NCI-H146 treated with DMSO at 0.1 percent for 48 hours (cell line): Measurements from ENCODE around the gene PAX3.

Experiments
- DNase-seq: peaks from one replicate; lab custom pipeline; 2025; ENCODE audit not compliant: unreplicated experiment; lab: John Stamatoyannopoulos, UW

The PAX3 gene

DNA sequence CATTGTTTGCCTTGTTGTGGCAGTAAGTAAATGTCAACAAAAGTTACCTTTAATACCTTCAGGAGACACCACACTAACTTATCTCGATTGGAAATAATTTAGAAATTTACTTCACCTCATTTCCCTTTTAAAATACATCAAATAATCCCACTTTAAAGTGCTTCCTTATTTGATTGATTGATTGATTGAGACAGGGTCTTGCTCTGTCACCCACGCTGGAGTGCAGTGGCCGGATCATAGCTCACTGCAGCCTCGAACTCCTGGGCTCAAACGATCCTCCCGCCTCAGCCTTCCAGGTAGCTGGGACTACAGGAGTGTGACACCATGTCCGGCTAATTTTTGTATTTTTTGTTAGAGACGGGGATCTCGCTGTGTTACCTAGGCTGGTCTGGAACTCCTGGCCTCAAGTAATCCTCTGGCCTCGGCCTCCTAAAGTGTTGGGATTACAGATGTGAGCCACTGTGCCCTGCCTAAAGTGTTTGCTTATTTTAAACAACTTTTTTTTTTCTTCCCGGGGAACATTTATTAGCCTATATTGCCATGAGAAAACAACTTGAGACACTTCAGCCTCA, 12.0 kb upstream of the PAX3 start:
- DNase-seq: no peak

DNA sequence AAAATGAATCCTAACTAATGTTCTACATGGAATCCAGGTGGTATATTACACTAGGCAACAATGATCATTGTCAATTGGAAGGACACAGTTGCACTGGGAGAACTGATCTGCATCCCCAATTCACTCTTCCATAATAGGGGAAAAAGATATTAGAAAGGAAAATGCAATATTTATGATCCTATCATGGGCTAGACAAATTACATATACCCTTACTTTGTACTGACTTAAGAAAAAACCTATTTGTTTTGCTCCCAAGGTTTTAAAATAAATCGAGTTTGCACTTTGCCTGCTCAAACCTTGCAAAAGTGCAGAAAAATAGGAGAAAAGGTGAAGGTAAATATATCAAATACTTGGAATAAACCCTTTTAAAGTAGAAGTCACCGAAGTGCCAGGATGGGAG, 11.0 kb upstream of the PAX3 start:
- no peak for DNase-seq

DNA sequence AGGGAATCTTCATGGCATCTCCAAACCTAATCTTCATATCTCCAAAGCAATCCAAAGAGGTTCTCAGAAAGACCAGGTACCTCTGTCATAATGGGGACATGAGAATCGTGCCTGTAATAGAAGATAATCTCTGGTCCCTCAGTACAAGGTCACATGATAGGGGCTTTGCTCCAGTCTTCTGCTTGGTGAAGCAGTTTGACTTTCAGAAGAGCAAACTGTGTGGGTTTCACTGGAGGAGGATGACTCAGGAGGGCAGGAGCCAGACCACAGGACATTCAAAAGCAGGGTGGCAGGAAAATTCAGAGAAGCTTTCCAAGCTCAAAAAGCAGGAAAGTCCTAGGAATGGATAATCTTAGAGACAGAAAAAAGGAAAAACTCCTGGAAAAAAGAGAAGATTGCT, 10.6 kb upstream of the PAX3 start:
- no peak for DNase-seq

DNA sequence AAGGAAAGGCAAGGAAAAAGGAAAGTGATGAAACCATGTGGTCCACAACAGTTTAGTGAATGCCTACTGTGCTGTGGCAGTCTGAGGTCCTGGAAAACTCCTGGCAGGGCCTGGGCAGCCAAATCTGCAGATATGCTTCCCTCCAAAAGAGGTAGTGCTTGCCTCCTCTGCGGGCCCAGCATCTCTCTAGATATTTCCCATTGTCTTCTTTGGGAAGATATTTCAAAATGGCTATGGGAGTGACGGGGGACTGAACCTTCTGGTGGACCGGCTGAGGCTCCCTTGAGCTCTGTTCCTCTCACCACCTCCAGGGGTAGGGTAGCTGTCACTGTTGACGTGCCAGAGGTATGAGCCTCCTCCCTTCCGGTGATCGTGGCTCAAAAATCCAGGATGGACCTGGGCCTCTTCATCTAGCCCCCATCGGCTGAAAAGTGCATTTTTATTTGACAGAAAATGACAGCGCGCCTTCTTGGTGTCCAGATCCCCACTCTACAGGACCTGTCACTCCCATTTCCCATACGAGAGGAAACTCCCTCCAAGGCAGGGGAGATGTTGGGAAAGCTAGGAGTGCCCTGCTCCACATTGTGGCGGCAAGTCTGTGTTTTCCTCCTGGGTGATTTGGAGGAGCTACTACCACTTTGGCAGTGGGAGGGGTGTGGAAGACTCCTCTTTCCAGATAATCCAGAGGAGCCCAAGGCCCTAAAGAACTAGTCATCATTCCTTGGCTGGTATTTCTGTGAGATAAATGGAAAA, 9.4 kb upstream of the PAX3 start:
- DNase-seq: no peak

DNA sequence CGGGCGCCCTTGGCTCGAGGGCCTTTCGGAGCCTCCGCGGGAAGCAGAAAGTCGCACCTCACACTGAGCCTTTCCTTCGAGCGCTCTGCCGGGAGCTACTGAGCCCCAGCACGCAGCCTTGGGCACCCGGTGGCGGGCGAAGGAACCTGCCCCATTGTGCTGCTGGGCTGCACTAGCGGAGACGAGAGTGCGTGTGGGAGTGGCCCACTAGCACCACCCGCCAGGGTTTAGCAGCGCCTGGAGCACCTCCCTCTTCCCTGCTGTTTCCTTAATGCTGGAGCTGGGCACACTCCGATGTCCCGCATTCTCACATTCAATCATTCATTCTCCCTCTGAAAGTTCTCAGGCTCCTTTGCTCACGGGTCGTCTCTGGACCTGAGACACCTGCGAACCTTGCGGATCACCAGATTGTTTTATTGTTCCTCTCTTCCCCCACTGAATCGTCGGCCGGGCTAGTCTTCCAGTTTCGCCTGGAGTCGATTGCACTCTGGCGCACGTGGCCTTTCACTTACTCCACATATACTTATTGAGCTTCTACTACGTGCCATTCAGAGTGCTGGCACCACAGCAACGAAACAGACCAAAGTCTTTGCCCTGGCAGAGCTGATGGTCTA, 8.5 kb upstream of the PAX3 start:
- DNase-seq: no peak

DNA sequence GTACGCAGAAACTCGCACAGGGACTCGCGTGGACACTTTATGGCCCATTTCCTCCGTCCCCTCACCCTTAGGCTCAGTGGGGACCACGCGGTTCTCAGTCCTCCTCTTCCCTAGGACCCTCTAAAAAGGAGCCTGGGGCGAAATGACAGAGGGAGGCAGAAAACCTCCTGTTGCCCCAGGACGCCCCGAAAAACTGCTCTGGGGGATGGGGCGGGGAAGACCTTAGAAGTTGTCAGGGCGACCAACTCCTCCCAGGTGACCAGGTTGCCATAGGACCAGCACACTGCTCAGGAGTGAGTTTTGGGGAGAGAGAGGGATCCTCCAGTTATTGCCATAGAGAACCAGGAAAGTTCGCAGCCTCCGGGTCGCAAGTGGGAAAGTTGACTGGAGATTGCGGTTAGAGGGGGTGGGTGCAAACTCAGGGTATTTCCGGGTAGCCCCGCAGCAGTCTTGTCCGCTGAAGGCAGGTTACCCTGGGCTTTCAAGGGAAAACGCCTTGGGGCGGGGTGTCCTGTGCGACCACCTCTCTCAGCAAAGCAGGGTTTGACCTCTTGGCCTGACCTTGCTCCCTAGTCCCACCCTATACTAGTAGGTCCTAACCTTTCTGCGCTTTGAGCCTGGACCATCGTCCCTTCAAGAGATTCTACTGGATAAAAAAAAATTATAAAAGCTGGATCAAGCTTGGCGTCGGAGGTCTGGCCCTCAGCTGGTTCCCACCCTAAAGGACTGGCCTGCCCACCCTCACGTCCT, 7.8 kb upstream of the PAX3 start:
- DNase-seq: no peak

DNA sequence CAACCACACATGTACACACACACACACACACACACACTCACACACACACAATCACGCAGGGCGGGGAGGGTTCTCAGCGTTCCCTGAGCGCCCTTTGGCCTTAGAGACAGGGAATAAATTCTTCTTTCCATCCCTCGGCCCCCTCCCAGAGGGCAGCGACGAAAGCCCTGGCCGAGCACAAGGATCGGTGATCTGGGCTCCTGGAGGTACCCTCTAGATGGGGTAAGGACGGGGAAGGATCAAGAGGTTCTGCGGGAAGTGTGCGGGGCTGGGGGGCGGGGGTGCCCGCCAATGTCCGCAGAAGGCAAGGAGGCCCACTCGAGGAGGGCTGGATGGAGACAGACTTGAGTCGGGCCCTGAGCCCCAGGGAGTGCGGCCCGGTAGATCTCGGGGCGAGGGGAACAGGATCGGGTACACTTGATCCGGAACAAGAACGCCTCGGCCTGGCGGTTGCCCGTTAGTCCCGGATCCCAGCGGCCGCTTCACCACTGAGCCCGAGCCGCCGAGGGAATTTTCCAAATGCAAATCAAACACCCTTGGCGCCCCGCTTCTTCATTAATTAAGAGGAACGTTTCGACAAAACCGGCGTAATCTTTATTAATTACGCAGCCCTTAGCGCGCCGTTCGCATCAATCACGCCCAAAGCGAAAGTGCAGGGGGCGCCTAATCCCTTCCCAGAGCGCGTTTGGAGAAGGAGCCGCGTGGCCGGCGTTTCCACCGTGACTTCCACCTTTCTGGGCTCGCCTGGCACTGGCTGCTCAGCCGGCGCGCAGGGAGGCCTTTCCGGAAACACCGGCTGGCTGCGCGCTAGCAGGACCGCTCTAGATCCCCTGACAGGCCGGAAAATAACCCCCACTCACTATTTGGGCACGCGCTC, 7.0 kb upstream of the PAX3 start:
- no peak for DNase-seq

DNA sequence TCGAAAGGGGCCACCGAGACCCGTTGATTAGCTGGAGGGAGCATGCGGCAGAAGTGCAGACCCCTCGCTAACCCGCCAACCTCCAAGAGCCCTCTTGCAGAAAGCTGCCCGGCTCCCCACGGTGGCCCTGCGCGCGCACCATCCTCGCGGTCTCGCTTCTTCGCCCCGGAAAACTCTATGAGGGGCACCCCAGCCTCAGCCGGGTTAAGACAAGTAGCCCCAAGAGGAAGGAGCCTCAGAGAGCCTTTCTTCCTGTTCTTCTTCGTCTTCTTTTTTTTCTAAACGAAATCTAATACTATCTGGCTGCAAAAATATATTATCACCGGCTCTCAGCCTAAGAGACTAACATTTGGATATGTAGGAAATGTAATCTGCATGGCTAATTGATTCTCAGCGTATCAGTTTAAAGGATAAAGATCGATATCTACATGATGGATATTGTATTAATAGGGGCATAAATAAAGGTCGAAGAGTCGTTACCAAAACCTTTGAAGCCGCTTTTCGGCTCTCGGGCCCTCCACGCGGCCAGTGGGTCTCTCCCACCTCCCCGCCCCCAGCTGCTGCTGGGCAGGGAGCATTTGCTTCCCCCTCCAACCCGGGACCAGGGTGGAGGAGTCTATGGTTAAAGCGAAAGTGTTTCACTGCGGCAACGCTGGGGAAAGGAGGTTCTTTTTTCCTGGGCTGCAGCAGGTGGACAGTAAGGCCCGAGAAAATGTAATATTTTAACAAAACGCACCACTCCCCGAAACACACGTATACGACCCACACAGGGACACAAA, 6.1 kb upstream of the PAX3 start:
- DNase-seq: no peak

DNA sequence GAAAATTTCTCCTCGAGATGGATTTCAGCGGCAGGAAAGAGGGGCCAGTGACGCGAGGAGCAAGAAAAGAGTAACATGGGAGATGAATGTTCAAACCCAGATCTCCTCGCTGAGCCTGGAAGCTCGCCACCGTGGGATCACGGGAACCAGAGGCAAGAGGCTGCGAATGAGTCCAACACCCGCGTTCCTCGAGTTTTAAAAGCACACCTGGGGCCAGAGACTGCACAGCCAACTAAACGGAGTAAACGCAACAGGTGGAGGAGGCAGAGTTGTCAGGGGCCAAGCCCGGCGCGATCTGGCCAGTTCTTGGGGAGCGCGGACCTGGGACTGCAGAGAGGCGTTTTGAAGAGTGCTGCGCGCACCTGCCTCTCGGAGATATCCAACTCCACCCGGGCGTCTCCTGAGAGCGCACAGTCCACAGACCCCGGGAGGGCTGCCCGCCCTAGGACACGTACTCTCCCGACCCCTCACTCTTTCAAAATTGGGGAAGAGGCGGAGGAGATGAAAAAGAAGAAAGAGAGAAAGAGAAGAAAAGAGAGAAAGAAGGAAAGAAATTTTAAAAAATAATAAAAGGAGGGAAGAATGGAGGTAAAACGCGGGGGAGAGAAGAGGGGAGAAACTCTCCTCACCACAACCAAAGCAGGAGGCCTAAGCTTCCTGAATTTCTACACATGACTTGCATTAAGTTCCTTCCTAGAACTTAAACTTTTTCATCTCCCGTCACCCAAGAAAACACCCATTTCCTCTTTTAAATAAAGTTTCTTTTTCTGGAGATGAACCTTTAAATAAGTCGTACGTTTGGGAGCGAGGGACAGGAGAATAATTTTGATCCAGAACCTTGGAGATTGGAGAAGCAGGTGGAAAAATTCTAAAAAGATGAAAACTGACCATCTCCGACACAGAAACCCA, 5.3 kb upstream of the PAX3 start:
- no peak for DNase-seq

DNA sequence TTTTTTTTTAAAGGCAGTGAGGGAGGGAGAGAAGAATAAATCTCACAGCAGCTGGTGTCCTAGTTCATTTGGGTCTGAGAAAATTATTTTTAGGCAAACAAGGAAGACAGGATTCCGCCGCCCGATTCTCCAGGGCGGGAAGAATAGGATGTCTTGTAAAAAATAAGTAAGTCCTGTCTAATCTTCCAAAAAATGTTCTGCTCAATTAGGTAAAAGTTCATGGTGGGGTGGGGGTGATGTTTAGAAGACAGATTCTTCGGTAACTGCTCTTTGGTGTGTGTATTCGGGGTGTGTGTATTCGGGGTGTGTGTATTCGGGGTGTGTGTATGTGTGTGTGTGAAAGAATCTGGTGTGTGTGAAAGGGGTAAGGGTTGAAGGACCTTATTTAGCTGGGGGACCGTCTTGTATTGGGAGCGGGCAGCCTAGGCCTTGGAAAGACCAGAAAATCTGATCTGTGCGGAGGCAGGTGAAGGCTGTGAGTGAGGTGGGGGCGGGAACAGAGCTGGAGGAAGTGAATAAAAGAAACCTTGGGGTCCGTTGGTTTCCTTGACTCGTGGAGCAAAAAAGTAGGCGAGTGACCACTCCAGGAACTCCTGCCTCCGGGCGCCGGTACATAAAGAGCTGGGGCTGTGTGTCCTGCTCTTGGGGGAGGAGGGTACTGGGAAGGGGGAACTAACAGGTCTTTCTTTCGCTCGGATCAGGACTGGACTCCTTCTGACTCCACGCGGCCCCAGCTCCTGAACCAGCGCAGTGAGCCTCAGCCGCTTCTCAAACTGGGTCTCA, 4.4 kb upstream of the PAX3 start:
- no peak for DNase-seq

DNA sequence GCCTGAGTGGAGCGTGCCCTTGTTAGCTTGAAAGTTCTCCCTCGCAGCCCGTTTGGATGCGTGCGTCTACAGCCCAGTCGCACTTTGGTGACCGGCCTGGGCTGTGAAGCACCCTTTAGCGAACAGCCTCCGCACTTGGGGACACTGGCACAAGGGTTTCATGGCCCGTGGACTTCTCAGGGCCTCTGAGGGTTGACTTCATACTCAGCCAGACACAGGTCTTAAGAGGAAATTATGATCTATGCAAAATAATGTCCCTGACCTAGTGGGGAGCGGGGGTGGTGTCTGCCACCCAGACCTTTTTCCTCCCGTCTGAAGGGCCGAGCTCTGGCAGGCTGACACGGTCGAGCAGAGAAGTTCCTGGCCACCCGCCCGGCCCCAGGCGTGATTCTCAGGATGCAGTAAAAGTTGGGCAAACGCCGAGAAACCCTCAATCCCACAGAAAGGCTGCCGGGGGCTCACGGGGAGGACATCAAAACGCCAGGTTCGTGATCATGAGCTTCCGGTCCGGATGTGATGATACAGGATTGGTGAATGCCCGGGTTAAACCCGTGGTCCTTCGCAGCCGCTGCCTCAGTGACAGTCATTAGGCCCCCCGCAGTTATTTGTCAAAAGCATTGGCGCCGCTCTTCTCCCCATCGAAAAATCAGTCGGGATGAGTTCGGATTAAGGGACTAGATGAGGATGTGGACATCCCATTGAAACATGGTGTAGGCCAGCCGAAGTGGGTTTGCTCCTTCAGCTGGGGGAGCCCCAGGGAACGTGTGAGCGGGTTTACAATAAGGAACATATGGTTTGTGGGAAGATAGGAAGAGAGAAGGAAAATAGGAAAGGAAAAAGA, 3.6 kb upstream of the PAX3 start:
- no peak for DNase-seq

DNA sequence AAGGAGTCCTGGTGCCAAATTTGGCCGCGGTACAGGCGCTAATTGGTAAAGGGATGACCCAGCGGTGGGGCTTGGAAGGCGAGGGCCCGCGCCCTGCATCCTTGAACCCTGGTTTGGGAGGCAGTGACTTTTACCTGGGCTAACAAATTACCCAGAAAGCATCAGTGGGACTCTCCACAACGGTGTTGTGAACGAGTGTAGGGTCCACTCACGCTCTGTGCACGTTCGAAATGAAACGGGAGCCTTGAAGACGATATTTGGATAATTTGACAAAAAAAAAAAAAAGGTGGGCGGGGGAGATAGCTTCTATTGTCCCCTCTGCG, 3.0 kb upstream of the PAX3 start:
- no peak for DNase-seq

DNA sequence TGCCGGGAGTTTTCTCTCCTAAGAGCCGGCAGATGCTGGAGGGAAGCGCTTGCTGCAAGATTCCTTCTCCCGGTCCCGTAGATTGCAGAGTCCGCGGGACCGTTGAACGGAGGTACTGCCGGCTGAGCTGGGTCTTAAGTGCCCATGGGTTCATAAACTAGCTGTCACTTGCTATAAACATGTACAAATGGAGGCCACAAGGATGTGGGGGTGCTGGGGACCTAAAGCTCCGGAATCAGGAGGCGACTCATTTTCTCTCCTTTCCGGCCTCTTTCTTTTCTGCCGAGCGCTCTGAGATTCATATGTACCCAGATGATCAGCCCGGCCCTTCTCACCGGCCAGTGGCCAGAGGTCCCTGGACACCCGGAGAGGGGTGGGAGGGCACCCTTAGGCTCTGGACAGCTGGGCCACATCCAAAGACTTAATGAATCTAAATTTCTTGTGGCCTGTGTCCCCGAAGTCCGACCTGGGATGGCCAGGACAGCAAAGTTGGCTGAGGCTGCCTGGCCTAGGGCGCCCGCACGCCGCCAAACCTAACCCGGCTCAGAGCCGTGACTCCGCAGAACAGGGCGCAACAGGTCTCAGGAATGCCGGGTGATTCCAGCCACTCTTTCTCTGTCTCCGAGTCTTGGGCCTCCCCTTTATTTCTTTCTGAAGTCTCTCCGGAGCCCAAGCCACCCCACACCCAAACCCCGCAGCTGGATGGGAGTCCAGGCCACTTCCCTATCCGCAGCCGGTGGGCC, 2.4 kb upstream of the PAX3 start:
- no peak for DNase-seq

DNA sequence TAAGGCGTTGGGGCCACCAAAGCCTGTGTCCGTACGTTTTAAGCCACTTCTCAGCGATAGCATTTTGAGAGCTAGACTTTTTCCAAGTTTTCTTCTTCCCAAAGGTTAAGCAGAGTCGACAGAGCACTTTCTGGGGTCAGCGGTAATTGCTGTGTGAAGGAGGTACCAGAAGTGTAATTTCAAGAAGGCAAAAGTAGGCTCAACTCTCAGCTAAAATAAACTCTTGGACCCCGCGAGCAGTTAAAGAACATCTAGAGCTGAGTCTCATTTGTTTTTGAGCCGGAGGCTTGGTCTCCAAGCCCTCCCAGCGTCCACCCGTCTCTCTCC, 1.9 kb upstream of the PAX3 start:
- DNase-seq: no peak

DNA sequence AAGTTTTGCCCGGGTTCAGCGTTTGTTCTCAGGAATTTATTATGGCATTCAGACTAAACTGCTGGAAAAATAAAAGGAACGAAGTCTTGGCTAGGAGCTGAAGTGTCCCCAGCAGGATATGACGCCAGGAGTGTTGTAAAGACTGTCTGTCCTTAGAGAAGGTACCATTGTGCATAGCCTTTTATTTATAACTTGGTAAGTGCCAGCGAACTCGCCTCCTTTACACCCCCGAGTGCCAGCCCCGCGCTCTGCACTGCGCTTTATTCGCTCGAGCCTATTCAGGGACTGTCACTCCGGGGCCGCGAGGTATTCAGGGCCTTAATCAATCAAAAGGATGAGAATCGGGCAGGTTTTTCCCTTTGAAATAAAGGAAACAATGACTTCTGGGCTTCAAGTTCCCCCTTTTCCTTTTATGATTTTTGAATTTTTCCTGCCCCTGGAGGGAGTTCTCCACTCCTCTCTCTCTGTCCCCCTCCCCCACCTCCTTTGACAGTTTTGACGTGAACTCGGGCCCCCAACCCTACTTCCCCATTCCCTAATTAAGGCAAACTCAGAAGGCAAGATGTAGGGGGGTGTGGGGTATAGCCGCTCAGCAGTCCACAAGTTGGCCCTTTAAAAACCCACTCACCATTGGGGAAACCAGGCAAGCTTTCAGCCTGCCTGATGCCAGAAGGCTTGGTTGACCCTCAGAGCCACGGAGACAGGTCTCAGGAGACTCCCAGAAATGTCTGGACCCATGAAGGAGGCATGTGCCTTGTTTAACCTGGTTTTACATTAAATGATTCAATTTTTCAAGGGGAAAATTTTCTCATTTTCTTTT, 1.3 kb upstream of the PAX3 start:
- no peak for DNase-seq

DNA sequence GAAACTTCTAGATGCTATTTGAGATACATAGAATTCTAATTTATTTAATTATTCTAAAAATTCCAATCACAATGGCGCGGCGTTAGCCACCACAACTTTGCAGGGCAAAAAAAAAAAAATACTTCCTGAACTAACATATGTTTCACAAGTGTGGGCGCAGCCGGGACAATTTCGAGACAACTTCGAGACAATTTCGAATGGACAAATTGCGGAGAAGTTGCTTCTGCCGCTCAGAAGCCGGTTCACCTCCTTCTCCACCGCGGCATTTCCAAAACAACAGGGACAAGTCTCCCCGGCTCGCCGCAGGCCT, 842 bp downstream of the PAX3 start:
- DNase-seq: no peak

DNA sequence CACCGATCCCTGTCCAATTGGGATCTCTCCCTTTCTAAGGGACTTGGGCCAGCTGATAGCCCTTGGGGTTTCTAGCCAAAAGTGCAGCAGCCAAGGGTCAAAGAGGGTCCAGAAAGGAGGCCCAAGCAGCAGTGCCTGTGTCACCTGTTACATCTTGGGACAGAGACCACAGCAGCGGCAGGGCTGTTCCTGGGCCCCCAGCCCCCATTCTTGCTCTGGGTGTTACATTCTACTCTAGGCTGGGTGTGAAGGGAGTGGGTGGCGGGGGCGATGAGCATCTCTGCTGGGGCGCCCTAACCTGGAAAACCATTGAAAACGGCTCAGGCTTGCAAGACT, 1.2 kb downstream of the PAX3 start:
- DNase-seq: no peak
